ENCODE measurements around the gene NEDD4L.

Gene NEDD4L

DNA sequence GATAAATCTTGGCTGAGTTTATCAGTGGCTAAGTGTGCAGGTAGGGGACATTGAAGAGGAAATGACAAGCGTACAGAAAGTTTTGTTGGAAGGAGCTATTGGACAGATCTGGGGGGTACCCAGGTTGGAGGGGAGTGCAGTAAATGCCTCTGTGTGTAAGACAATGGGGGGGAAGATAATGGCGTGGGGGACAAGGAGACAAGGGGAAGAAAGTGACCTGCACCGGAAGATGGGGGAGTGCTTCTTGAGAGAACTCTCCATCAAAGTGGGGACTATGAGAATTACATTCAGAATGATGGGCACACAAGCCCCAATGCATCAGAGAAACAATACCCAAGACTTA is 394.9 kb downstream of the NEDD4L start:
- no peak for DNase-seq (ENCODE audit: low read depth in 2 of 2, low spot score in 1 of 2)

DNA sequence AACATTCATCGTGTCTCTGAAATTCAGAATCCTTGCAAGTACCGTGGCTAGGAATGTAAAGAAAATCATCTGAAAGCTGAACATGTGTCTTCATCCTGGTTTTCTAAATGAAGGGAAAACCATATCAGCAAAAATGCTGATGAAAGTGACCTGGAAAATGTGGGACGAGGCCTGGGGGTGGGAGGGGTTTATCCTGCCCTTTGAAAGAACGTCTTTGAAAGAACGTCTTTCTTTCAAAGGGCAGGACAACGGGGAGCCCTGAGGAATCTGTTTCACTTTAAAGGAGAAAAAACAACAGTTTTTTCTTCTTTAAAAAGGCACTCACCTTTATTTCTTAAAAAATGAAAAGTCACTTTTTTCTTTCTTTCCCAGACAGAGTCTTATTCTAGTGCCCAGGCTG is 399.6 kb downstream of the NEDD4L start:
- DNase-seq (ENCODE audit: low read depth in 2 of 2, low spot score in 1 of 2) = no peak

- no peak for DNase-seq (ENCODE audit: low read depth in 2 of 2, low spot score in 1 of 2)
Measured at GRCh38 chr18:58446391-58447060, 402.5 kb downstream of the NEDD4L start.

- no peak for DNase-seq (ENCODE audit: low read depth in 2 of 2, low spot score in 1 of 2)
Measured at GRCh38 chr18:58447402-58448095, 403.5 kb downstream of the NEDD4L start.

GRCh38 chr18:58449464-58449863 is 405.4 kb downstream of the NEDD4L start:
- DNase-seq (ENCODE audit: low read depth in 2 of 2, low spot score in 1 of 2) = no peak
